ENCODE data around the gene ATRIP.

DNA sequence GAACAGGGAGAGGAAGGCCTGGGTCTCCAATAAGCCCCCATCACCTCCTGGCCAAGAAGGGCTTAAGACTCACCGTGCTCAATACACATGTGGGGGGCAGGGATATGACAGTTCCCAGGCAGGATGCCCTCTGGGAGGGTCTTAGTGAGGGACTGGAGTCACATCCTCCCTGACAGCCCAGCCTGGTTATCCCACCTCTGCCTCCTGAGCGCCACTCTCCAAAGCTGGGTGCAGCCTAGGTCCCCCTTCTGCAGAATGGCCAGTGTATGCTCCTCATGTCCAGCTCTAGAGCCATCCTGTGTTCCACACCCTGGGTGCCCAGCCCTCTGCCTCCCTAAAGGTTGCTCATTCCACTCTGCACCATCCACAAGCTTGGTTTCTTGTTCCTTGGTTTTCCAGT is 58.6 kb downstream of the ATRIP start:
- TF ChIP-seq, protein P1, sequence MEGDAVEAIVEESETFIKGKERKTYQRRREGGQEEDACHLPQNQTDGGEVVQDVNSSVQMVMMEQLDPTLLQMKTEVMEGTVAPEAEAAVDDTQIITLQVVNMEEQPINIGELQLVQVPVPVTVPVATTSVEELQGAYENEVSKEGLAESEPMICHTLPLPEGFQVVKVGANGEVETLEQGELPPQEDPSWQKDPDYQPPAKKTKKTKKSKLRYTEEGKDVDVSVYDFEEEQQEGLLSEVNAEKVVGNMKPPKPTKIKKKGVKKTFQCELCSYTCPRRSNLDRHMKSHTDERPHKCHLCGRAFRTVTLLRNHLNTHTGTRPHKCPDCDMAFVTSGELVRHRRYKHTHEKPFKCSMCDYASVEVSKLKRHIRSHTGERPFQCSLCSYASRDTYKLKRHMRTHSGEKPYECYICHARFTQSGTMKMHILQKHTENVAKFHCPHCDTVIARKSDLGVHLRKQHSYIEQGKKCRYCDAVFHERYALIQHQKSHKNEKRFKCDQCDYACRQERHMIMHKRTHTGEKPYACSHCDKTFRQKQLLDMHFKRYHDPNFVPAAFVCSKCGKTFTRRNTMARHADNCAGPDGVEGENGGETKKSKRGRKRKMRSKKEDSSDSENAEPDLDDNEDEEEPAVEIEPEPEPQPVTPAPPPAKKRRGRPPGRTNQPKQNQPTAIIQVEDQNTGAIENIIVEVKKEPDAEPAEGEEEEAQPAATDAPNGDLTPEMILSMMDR (IDR thresholded peaks at IDR 0.05) = no peak
- no peak for TF ChIP-seq ZFX (IDR thresholded peaks at IDR 0.05; ENCODE audit: borderline replicate concordance)

Measured in 22Rv1 (cell line).